DND-41 (cell line): Measurements from ENCODE around the gene TMEM269.

Source experiments
- ATAC-seq: fragments of 200-7000 bp; cut with Tn5 transposase; 3 replicates; pipeline ENCODE4 v1.9.1; 2021; ENCODE audit warnings: low read depth; ENCODE audit not compliant: insufficient read depth
- DNase-seq: peaks from one replicate; pipeline ENCODE4 v3.0.0-alpha.2; 2020
- H2AFZ ChIP-seq: 2 replicates; pipeline ENCODE4 v1.6.0; 2012; ENCODE audit warnings: low read depth, low read length
- H3K27ac ChIP-seq: 2 replicates; pipeline ENCODE4 v1.5.1; 2012; ENCODE audit warnings: low read length, inconsistent platforms
- H3K27me3 ChIP-seq: fragments of 200-600 bp; sonication (generic); 2 replicates; pipeline ENCODE4 v1.6.0; 2012; ENCODE audit warnings: low read length, mild to moderate bottlenecking, inconsistent platforms; ENCODE audit not compliant: insufficient read depth, poor library complexity
- H3K36me3 ChIP-seq: 2 replicates; pipeline ENCODE4 v1.5.1; 2012; ENCODE audit warnings: low read length, inconsistent platforms; ENCODE audit not compliant: insufficient read depth
- H3K4me1 ChIP-seq: 2 replicates; pipeline ENCODE4 v1.5.1; 2012; ENCODE audit warnings: mild to moderate bottlenecking, low read length; ENCODE audit not compliant: insufficient read depth
- H3K4me2 ChIP-seq: 2 replicates; pipeline ENCODE4 v1.6.0; 2012; ENCODE audit warnings: mild to moderate bottlenecking, moderate library complexity, low read length, inconsistent platforms; ENCODE audit not compliant: insufficient read depth
- H3K4me3 ChIP-seq, 2 experiments: fragments of 200-600 bp in 1 of 2; shearing (Covaris generic) in 1 of 2; 2 replicates each; pipeline ENCODE4 v1.5.1; 2012 to 2016; ENCODE audit warnings: inconsistent platforms in 2 of 2, low read length in 2 of 2, mild to moderate bottlenecking in 2 of 2, low read depth in 1 of 2, moderate library complexity in 1 of 2
- H3K79me2 ChIP-seq: 2 replicates; pipeline ENCODE4 v1.6.0; 2012; ENCODE audit warnings: low read length, inconsistent platforms; ENCODE audit not compliant: insufficient read depth
- H3K9ac ChIP-seq: 2 replicates; pipeline ENCODE4 v1.6.0; 2012; ENCODE audit warnings: low read depth, mild to moderate bottlenecking, inconsistent platforms, low read length, moderate library complexity
- H3K9me3 ChIP-seq: 2 replicates; pipeline ENCODE4 v1.5.1; 2012; ENCODE audit warnings: low read length, moderate library complexity, mild to moderate bottlenecking, inconsistent platforms; ENCODE audit not compliant: insufficient read depth, severe bottlenecking
- H4K20me1 ChIP-seq: 2 replicates; pipeline ENCODE4 v1.6.0; 2012; ENCODE audit warnings: low read length; ENCODE audit not compliant: insufficient read depth
- EZH2 ChIP-seq: IDR thresholded peaks from 3 replicates; pipeline ENCODE4 v1.6.1; 2012; ENCODE audit warnings: borderline replicate concordance, low read depth, mild to moderate bottlenecking, moderate library complexity, low read length, inconsistent platforms; ENCODE audit not compliant: severe bottlenecking
- TF ChIP-seq, protein P1 (sequence below): IDR thresholded peaks from 2 replicates; pipeline ENCODE4 v1.5.1; 2012; ENCODE audit warnings: borderline replicate concordance, low read length, moderate library complexity, mild to moderate bottlenecking; ENCODE audit not compliant: poor library complexity, severe bottlenecking; ENCODE audit errors: extremely low read depth

The TMEM269 gene

DNA sequence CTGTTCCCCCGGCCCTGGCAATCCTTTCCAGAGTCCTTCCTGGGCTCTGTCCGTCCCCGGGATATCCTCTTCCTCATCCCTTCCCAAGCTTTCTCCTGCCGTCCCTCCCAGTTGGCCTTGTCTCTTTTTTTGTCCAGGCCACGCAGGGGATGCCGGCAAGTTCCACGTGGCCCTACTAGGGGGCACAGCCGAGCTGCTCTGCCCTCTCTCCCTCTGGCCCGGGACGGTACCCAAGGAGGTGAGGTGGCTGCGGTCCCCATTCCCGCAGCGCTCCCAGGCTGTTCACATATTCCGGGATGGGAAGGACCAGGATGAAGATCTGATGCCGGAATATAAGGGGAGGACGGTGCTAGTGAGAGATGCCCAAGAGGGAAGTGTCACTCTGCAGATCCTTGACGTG is 45.8 kb downstream of the TMEM269 start:
- H2AFZ ChIP-seq, result no peak overlapping the region
- DNase-seq (no peak), ATAC-seq (no peak)
- H3K4me3 ChIP-seq, result no peak overlapping the region
- H3K27me3 ChIP-seq, result no peaks in the 10 kb centered on the region
- H3K36me3 ChIP-seq, result no peaks in the 10 kb centered on the region
- no peaks in the 10 kb centered on the region for H4K20me1 ChIP-seq
- H3K27ac ChIP-seq, result no peak overlapping the region
- TF ChIP-seq, protein P1, sequence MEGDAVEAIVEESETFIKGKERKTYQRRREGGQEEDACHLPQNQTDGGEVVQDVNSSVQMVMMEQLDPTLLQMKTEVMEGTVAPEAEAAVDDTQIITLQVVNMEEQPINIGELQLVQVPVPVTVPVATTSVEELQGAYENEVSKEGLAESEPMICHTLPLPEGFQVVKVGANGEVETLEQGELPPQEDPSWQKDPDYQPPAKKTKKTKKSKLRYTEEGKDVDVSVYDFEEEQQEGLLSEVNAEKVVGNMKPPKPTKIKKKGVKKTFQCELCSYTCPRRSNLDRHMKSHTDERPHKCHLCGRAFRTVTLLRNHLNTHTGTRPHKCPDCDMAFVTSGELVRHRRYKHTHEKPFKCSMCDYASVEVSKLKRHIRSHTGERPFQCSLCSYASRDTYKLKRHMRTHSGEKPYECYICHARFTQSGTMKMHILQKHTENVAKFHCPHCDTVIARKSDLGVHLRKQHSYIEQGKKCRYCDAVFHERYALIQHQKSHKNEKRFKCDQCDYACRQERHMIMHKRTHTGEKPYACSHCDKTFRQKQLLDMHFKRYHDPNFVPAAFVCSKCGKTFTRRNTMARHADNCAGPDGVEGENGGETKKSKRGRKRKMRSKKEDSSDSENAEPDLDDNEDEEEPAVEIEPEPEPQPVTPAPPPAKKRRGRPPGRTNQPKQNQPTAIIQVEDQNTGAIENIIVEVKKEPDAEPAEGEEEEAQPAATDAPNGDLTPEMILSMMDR, result no peak
- TF ChIP-seq EZH2, result no peak
- H3K9ac ChIP-seq, result no peak overlapping the region
- H3K4me1 ChIP-seq, result no peaks in the 10 kb centered on the region
- H3K79me2 ChIP-seq, result no peaks in the 10 kb centered on the region
- H3K4me2 ChIP-seq, result no peak overlapping the region
- no peaks in the 10 kb centered on the region for H3K9me3 ChIP-seq

DNA sequence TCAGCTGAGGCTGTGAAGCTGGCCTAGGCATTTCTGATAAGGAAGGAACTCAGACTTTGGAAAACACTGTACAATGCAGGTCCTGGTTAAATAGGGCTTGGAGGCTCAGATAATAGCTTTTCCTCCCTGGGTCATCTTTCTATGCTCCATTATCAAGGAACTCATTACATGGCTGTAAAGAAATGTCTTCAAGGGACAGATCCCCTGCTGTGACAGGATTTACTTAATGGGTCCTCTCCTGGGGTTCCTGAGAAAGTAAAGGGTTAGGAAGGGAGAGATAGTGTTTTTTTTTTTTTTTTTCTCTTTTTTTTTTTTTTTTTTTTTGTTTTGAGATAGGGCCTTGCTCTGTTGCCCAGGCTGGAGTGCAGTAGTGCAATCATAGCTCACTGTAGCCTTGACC is 46.5 kb downstream of the TMEM269 start:
- H3K79me2 ChIP-seq, result no peaks in the 10 kb centered on the region
- no peaks in the 10 kb centered on the region for H3K36me3 ChIP-seq
- no peak for TF ChIP-seq EZH2
- TF ChIP-seq, protein P1, result no peak
- no peak overlapping the region for H3K4me3 ChIP-seq
- ATAC-seq (no peak), DNase-seq (no peak)
- H3K4me2 ChIP-seq, result no peak overlapping the region
- H3K4me1 ChIP-seq, result no peaks in the 10 kb centered on the region
- no peaks in the 10 kb centered on the region for H3K9me3 ChIP-seq
- no peak overlapping the region for H2AFZ ChIP-seq
- H4K20me1 ChIP-seq, result no peaks in the 10 kb centered on the region
- no peaks in the 10 kb centered on the region for H3K27me3 ChIP-seq
- no peak overlapping the region for H3K27ac ChIP-seq
- no peak overlapping the region for H3K9ac ChIP-seq

DNA sequence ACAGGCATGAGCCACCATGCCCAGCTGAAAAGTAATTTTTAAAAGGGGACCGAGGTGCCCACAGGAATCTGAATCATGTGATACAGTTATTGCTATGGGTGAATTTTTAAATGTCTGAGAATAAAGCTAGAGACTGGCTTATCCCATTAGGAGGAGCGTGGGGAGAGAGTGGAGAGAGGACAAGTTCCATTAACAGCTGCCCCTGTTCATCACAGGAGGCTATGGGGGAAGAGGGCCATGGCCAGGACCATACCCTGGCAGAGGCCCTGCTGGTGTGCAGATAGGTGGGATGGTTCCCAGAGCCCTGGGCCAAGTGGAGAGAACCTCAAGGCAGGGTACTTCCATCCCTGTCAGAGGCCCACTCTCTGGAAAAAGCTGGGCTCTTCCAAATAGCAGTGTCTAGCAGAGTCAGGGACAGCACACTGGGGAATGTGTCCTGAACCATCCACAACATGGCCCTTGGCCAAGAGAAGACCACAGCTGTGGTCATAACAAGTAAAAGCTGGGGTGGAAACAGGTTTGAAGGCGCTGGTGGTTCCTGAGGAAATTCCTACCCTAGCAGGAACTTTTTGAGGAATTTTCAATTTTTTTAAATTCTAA is 48.0 kb downstream of the TMEM269 start:
- Histone ChIP-seq H3K79me2 (no peaks in the 10 kb centered on the region), H3K4me3 (no peak overlapping the region), H3K9ac (no peak overlapping the region), H3K27me3 (no peaks in the 10 kb centered on the region), H3K4me2 (no peak overlapping the region), H3K4me1 (no peaks in the 10 kb centered on the region), H3K36me3 (no peaks in the 10 kb centered on the region), H4K20me1 (no peaks in the 10 kb centered on the region), H2AFZ (no peak overlapping the region), H3K27ac (no peak overlapping the region), H3K9me3 (no peaks in the 10 kb centered on the region)
- ATAC-seq (no peak), DNase-seq (no peak)
- TF ChIP-seq, protein P1, result no peak
- no peak for TF ChIP-seq EZH2
